ENCODE results near the gene CNGA2.

DNA sequence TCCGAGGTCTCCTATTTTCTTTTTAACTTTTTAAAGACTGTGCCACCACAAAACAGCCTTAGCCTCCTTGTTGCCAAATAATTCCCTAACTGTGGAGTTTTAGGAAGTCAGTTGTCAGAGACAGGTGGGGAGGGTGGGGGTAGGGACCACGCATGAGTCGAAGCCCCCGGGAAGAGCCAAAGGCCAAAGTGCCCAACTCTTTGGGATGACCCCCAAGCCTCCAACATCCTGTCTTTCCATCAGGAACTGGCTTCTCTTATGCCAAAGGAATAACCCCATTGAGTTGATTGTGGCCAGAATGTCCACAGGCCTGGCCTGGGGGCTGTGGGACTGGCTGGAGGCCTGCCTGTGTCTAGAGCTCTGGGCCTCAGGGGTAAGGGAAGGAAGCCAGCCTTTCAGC, 33.5 kb upstream of the CNGA2 start:
- TF ChIP-seq, protein P1, sequence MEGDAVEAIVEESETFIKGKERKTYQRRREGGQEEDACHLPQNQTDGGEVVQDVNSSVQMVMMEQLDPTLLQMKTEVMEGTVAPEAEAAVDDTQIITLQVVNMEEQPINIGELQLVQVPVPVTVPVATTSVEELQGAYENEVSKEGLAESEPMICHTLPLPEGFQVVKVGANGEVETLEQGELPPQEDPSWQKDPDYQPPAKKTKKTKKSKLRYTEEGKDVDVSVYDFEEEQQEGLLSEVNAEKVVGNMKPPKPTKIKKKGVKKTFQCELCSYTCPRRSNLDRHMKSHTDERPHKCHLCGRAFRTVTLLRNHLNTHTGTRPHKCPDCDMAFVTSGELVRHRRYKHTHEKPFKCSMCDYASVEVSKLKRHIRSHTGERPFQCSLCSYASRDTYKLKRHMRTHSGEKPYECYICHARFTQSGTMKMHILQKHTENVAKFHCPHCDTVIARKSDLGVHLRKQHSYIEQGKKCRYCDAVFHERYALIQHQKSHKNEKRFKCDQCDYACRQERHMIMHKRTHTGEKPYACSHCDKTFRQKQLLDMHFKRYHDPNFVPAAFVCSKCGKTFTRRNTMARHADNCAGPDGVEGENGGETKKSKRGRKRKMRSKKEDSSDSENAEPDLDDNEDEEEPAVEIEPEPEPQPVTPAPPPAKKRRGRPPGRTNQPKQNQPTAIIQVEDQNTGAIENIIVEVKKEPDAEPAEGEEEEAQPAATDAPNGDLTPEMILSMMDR (IDR thresholded peaks at IDR 0.05; ENCODE audit: low read depth, low read length, poor library complexity, severe bottlenecking) = no peak
- TF ChIP-seq EZH2phosphoT487 (IDR thresholded peaks at IDR 0.05; ENCODE audit: borderline replicate concordance, low read length) = no peak

Measured in DOHH2 (cell line).